Forelimb muscle (tissue), 1 donor: ENCODE results near the gene TMLHE. TPM values are rescaled to one million over a fixed set of nuclear protein-coding genes. Genes with fewer than 3 reads are reported as not detected.
"Not testable (repeated sequence)": the region's sequence is repeated elsewhere in the genome, so short reads cannot be mapped to it uniquely, and the experiment has no call there.

Source experiments
- DNase-seq: peaks from one replicate; pipeline ENCODE4 v3.0.0-alpha.2; 2013; ENCODE audit warnings: low read depth
- polyA plus RNA-seq: library from polyadenylated mRNA; unstranded; fragments of 120-200 nt; gene quantifications from one replicate; pipeline ENCODE4 v1.2.1, GENCODE V29; 2013; ENCODE audit not compliant: insufficient read length

The TMLHE gene
- polyA plus RNA-seq, 1 donor: 22.1 TPM

DNA sequence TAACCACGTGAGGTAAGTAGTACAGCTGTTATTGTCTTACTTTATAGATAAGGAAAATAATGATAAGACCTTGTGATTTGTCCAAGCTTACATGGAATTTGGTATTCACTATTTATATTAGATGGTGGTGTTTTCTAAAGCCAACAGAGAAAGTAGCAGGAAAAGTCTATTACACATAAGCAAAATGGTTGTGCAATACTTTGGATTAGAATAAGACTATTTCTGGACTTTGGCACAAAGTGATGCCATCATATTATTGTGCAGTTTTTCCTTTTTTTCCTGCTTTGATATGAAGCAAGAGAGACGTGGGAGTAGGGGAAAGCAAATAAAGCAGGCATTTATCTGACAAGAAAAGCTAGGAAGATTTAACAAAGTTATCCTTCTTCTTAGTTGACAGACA, 117.6 kb downstream of the TMLHE start:
- not testable (repeated sequence) for DNase-seq

GRCh38 chrX:155491421-155491820, 121.3 kb downstream of the TMLHE start:
- DNase-seq: not testable (repeated sequence)

GRCh38 chrX:155477136-155477535, 135.6 kb downstream of the TMLHE start:
- not testable (repeated sequence) for DNase-seq

DNA sequence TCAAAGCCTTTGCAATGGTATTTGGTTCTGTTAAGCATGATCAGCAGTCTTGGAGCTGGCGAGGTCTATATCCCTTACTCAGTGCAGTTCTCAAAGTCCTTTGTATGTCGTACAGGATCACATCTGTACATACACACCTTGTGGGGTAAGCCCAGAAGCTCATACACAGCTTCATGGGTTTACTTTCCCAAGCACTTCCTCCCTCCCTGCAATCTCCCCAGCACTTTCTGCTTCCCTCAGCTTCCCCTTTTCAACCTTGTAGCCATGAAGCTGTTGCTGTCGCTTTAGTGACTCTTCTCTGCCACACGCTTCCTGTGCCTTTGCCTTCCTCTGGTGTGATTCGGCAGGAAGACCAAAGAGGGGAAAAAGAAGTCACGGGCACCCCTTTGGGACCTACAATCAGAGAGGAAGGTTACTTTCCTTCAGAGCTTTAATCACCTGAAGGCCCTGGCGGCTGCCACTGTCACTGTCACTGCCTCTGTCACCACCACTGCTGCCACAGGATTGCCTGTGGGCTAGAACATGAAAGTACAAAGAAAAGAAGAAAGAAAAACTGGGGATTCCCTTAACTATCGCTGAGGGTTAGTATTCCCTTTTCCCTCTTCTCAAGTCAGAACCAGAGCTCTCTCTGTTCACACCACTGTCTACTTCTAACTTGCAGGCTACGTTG, 146.3 kb downstream of the TMLHE start:
- DNase-seq: not testable (repeated sequence)

DNA sequence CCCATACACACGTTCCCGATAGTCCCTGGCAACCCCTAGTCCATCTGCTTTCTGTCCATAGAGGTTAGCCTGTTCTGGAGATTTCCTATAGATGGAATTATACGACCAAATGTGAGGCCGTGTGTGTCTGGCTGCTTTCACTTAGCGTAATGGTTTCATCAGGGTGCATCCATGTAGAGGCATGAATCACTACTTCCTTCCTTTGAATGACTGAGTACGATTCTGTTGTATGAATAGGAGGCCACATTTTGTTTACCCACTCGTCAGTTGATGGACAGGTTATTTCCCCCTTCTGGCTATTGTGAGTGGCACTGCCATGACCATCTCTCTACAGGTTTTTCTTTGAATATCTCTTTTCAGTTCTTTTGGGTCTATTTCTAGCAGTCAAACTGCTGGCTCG, 152.3 kb downstream of the TMLHE start:
- not testable (repeated sequence) for DNase-seq

GRCh38 chrX:155458471-155458870, 154.3 kb downstream of the TMLHE start, which contains the start of gene F8A3:
TSS of gene F8A3 (minus strand) at chrX:155458620. CDS start at chrX:155458600, 20 bp downstream.
- DNase-seq: not testable (repeated sequence)

GRCh38 chrX:155457761-155458447, 154.8 kb downstream of the TMLHE start:
- DNase-seq: not testable (repeated sequence)

- no peak for DNase-seq
Measured at GRCh38 chrX:155441097-155441496, 171.7 kb downstream of the TMLHE start.

Other genes with a start within 250 kb of the TMLHE start
- gene F8A2, start 230.9 kb downstream of the TMLHE start, polyA plus RNA-seq: not detected
- 7.5 TPM for gene F8A3, start 154.3 kb downstream of the TMLHE start, polyA plus RNA-seq
- gene SPRY3, start 366 bp downstream of the TMLHE start, polyA plus RNA-seq: 1.1 TPM